GM19239 (cell line): ENCODE data around the gene HHAT.
A peak's percentile ranks its signal among the peaks of the same experiment; 100 is the strongest.
"Not testable (repeated sequence)": the region's sequence is repeated elsewhere in the genome, so short reads cannot be mapped to it uniquely, and the experiment has no call there.

ENCODE experiments used
- DNase-seq: peaks from one replicate; pipeline ENCODE4 v3.0.0; 2011; ENCODE audit warnings: low spot score; ENCODE audit not compliant: insufficient read length
- FAIRE-seq: peaks from 2 replicates; lab custom pipeline; 2011; peaks lifted over from hg19 to GRCh38; lab: Jason Lieb, UNC

Gene HHAT

DNA sequence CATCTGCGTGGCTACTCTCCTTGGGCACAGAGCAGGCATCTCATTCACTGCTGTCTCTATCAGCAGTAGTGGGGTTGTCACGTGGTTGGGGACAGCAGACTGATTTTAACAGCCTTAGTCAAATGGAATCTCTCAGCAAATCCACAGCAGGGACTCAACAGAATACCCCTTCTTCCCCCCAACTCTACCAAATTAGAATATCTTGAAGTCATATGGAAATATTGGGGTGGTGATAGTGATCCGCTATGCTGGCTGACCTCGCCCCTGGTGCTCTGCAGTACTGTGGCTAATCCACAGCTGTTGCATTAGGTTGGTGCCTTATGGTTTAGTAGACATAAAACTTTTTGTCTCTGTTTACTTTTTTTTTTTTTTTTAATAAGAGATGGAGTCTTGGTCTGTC, 23.9 kb downstream of the HHAT start:
- no peak for DNase-seq
- no peak for FAIRE-seq

DNA sequence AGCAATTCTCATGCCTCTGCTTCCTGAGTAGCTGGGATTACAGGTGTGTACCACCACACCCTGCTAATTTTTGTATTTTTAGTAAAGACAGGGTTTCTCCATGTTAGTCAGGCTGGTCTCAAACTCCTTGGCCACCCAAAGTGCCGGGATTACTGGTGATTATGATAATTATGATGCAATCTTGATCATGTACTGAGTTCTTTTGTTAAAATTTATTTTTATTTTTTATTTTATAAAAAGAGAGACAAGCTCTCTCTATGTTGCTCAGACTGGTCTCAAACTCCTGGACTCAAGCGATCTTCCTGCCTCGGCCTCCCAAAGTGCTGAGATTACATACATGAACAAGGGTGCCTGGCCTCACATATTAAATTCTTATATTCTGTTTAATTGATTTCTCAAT, 25.6 kb downstream of the HHAT start:
- FAIRE-seq, result not testable (repeated sequence)

DNA sequence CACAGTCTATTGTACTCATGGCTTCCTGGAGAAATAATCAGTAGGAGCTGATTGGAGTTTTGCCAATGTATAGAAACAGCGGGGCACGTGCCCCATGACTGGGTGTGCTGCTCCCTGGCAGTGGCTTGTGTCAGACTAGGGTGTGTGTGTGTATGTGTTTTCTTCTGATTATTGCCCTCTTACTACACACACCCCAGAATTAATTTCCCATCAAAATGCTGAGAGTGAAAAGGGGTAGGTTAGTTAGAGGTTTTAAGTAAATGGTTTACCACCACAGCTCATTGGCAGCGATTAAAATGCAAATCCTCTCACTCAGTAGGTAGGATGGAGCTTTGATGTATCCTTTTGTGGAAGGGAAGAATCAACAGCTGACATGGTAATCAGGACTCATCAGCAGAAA, 29.9 kb downstream of the HHAT start:
- DNase-seq, result no peak
- no peak for FAIRE-seq

More for the DNA sequence above, 25.6 kb downstream of the HHAT start:
- not testable (repeated sequence) for DNase-seq

DNA sequence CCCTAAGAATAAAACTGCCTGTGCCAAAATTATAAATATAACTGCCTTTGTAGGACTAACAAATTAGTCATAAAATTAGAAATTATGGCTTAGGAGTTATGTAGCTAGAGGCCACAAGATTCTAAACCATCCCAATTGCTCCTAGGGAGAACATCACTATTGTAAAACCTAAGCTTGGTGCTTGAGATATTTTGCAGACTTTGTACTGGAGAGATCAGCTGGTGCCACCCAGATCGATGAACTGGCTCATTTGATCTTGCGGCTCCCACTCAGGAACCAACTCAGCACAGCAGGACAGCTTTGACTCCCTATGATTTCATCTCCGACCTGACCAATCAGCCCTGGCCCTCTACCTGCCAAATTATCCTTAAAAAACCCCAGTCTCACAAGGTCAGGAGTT, 30.6 kb downstream of the HHAT start:
- no peak for FAIRE-seq
- DNase-seq, result no peak

DNA sequence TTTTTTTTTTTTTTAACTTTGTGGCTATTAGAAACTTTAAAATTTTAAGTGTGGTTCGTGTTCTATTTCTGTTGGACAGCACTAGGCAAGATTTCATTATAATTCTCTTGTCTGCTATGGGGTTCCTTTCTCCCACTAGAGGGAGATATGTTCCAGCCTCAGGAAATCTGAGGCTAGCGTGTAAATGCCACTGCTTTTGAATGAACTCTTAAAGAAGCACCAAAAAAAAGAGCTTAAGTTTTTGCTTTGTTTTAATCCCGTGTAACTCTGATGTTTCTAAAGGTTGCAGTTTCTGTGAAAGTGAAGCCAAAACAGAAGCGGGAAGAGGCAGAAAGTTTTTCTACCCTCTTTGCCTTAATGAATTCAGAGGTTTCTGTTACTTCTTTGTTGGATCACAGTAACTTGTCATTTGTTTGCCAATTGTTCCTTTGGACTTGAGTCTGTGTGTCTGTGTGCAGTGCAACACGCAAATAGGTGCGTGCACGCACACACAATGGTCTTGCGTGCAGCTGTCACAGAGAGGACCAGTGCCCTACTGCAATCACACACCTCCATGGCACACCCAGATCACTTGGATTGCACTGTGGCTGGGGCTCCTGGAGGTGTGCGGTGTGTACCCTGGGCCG, 32.3 kb downstream of the HHAT start:
- FAIRE-seq, result peak; percentile 69
- no peak for DNase-seq

DNA sequence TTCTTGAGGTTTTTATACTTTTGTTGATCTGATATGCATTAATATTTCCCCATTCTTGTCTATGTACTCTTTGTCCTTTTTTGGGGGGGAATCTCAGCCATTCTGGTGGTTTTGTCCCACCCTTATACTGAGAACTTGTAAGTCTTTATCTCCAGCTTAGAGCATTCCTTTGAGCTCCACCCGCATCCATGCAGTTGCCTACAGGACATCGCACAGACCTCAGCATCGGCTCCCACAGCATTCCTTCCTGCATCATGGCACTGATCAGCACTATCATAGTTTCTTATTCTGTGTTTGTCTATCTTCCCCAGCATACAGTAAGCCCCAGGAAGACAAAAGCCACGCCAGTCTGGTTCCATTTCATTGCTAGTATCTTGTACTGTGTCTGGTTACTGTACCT, 33.0 kb downstream of the HHAT start:
- FAIRE-seq, result no peak
- DNase-seq, result no peak

DNA sequence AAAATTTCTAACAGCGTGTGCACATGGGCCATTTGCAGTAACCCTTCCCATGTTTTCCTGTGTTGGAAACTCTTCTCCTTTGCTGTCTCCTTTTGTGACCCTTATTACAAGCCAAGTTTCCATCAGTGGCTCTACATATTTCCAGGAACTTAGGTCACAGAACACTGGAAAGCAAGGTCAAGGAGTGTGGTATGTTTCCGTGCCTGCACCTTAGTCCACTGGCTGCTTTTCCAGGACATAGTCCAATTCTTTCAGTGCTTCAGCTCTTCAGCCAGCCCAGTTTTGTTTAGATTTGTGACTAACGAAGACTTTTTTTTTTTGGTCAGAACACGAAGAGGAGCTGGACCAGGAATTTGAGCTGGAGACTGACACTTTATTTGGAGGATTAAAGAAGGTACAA, 33.8 kb downstream of the HHAT start:
- DNase-seq (no peak), FAIRE-seq (no peak)

DNA sequence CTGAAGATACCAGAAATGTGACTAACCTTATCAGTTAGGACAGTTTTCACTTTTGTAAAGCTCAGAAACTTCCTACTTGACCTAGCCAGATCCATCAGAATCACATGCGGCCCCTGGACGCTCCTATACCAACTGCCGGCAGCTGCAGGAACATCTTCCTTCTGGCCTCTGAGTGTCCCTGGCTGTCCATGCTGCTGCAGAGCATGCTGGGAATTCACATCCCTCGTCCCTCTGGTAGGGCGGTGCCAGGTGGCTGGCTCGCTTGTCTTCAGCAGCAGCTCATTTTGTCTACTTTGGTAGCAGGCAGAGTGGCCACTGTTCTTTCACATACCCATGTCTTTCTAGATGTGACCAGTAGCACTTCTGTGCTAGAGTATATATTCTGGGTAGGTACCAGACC, 34.4 kb downstream of the HHAT start:
- DNase-seq, result no peak
- FAIRE-seq, result no peak

DNA sequence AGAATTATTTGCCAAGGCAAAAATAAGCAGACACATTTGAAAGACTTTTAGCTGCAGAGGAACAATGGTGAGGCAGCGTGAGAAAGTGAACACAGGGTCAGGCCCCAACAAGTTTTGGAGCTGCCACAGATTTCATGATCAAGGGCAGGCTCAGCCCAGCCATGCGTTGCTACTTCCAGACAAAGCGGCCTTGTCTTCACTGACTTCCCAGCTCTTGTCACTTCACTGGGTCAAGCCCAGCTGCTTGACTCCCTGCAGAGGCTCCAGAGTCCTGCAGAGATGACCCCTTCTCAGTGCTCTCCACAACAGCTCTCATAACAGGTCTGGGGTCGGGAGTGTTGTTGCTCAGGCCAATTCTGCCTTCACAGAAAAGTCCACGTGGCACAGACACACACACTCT, 35.8 kb downstream of the HHAT start:
- FAIRE-seq (no peak), DNase-seq (no peak)

DNA sequence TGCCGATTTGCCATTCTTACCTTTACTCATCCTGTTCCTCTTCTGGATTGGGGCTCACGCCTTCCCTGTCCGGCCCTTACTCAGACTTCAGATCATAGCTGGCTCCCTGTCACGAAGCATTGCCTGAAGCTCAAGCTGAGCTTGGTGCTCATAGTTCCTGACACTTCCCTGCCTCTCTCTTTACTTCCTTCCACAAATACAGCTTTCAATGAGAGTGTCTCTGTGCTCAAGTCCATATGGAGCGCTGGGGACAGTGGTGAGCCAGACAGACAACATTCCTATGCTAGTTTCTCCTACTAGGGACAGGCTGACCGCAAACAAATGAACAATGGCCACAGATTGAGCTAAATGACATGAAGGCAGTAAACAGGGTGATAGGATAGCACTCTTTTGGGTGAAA, 38.1 kb downstream of the HHAT start:
- FAIRE-seq, result no peak

DNA sequence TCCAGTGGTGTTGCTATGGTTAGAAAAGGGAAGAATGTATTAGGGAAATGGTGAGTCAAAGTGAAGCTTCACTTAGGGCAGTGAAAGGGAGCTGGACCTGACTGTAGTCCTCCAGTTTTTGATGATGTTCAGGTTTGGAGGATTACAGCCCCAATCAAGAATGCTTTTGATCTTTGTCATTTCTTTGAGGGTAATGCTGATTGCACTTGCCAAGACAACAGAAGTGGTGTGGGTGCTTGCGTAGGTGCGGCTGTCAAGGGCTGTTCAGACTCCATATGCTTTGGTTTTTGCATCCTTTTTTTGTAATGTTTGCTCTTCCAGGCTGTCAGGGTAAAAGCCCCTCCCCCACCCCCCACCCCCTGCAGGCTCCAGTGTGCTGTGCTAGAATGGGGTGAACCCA, 38.9 kb downstream of the HHAT start:
- no peak for DNase-seq
- FAIRE-seq, result no peak

More for the DNA sequence above, 38.1 kb downstream of the HHAT start:
- no peak for DNase-seq

DNA sequence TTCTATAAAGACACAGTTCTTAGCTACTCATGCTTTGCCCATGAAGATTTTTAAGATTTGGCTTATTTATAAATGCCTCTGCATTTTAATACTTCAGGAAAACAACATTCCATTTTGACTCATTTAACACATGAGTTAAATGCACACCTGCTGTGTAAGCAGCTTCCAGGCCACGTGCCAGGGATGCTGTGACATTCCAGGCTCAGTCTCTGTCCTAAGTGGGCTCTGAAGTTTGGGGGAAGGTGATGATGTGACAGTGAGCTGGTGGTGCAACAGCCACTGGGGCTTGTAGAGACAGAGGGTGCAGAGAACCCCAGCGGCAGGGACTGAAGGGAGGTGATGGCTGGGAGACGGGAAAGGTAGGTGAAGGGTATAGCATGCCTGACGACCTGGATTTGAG, 40.7 kb downstream of the HHAT start:
- FAIRE-seq, result no peak
- DNase-seq, result no peak

DNA sequence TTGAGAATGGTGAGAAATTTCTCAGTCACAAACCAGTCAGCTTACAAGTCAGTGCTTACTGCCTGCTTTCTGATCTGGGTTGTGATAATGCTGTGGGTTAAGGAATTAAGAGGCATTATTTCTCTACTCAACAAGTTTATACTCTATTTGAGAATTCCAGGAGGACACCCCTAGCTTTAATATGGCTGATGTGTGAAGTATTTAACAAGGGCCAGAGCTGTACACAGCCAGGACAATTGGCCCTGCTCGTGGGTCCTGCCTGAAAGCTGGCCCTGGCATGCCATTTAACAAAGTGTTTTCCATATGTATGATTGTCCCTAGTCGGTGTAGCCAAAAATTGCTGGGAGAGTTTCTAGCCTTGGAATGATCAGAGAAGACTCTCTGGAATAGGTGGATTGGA, 43.2 kb downstream of the HHAT start:
- no peak for FAIRE-seq
- DNase-seq, result no peak

DNA sequence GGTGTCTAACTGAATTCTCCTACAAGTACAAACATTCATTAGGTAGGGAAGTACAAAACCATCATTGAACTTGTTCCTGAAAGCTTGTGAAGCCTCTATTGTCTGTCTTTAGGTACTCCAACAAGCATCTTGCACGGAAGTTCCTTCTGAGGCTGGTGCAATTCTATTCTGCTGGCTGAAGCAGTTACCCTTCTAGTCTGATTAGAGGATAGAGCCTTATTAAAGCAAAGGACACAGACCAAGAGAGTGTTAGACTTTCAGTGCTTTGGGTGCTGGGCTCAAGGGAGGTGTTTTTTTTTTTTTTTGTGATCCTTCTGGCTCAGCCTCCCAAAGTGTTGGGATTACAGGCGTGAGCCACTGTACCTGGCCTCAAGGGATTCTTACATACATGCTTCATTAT, 43.8 kb downstream of the HHAT start:
- FAIRE-seq (no peak), DNase-seq (no peak)

DNA sequence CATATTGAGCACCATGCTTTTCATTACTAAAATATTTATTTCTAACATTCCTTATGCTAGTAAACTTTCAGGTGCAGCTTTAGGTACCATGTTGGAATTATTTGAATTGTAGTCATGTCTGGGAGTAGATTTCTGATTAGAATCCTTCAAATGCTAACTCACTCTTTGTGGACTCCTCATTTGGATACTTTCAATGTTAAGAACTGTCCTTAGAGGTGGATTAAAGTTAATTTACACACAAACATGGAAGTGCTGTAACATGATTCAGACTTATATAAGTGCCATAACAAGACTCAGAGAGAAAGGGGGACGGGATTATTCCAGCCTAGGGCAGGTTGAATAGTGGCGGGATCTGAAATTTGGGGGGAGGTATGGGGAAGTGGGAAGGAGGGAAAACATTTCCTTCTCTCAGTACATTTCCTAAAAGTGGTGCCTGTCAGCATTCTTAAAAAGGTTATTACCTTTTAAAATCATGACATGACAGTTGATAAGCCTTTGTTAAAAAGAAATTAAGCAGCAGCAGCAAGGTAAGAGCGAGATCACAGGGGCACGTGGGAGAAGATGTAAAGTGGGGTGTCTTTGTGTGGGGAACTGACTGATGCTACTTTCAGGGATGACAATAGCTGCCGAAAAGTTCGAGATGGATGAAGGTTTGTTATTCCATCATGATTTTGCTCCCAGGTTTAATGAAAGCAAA, 44.4 kb downstream of the HHAT start:
- no peak for DNase-seq
- FAIRE-seq, result no peak

DNA sequence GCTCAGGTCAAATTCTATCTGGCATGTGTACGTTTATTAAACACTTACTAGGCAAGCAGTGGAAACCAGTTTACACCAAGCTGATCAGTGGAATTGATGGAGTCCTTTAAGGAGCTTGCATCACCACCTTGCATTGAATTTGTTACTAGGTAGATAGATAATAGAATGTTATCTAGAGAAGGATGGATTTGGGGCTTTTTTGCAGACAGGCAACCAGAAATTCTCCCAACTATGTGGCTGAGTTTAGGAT, 44.9 kb downstream of the HHAT start:
- FAIRE-seq, result peak; percentile 64
- no peak for DNase-seq

DNA sequence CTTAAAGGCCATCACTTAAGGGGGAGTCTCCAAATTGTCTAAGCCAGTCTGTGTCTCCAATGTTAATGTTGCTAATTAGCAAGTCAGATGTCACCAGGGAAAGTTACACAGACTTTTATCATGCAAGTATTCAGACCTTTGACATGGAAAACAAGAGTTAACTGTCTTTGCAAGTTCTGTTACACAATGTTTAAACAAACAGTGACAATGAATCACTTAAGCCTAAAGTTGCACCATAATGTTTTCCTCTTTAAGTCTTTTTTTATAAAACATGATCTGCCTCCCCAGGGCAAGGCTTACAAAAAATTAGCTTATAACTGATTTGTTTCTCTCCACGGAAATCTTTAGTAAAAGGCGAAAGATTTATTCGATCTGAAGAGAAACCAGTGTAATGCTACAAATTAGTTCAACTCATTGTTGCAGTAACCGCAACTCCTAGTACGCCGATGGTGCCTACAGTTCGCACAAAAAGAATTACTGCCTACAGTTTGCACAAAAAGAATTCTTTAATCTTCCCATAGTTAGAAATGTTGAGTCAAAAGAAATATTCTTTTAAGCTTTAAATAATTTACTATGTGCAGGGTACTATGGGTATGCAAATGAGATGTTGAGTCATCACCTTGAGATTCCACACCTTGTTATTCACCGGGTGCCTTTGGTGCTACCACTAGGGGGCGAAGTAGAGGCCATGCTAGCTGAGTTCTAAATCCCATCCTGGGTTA, 45.3 kb downstream of the HHAT start:
- no peak for FAIRE-seq
- DNase-seq, result peak; percentile 36

DNA sequence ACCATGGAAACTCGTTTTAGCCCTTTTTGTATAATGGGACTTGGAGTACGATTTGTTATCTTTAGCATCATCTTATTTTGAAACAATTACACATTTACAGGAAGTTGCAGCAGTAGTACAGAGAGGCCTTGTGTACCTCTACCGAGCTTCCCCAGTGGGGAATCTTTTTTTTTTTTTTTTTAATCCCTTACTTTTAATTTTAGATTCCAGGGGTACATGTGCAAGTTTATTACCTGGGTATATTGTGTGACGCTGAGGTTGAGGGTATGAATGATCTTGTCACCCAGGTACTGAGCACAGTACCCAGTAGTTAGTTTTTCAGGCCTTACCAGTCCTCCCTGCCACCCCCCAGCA, 45.9 kb downstream of the HHAT start:
- FAIRE-seq, result no peak
- no peak for DNase-seq

DNA sequence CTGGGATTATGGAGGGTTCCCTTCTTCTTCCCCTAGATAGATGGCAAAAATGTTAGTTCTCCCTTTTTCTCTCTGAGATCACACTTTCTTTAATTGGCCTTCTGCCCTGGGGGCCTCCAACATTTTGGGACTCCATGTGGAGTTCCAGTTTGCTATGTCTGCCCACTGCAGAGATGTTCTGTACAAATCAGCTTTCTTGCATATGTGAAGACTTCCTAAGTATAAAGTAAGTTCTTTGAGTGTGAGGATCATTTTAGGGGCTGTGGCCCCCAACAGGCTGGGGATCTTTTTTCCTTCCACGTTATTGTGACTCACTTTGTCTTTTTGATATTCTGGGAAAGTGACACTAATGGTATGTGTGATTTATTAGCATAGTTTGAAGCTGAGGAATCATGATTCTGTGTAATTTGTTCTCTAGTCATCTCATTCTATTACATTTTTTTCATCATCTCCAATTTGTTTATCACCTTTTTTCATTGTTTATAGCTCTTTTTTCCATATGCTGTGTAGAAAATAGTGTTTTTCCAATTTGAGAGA, 48.2 kb downstream of the HHAT start:
- DNase-seq (no peak), FAIRE-seq (no peak)

DNA sequence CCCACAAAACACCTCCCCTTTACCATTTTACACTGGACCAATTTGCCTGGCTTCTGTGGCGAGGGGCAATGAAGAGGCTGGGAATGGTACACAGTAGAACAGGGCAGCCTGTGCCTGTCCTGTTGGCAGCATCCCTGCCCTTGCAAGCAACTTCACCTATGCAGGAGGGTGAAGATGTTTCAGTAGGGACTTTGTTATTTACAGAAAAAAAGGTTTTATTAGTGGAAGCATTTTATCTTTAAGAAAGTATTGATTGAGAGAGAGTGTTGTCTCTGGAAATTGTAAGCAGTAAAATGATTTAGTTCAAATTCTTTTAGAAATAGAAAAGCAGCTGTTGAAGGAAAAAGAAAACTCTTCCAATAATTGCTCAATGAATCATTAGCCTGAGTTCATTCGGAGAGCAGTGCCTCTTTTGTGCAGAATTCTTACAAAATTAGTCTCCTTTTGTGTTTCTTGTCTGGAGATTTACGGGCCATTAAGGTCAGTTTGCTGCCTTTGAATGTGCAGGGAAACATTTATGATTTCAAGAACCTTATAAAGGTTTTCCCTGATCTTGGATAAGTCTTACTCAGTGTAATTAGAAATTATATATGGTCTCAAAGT, 49.1 kb downstream of the HHAT start:
- FAIRE-seq (no peak), DNase-seq (no peak)

DNA sequence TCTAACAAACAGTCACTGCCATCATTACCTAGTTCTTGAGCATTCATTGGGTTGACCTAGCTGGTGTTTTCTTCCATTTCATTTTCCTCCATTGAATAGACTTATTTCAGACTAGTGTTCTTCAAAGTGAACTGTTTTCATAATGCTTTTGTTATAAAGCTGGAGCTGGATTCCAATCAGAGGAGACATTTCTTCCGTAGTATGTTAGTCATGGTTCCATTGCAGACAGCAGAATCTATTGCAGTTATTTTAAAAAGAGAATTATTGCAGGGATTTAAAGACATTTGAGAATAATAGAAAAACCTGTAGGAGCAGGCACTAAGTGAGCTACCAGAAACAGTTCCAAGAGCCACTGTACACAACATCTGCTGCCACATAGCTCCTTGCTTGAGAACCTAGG, 50.0 kb downstream of the HHAT start:
- FAIRE-seq, result no peak
- DNase-seq, result no peak
